H9 (cell line): Measurements from ENCODE around the gene FOLR1. TPM values are rescaled to one million over a fixed set of nuclear protein-coding genes. Genes with fewer than 3 reads are reported as not detected.

ENCODE experiments used
- DNase-seq: peaks from one replicate; pipeline ENCODE4 v3.0.0-alpha.2; 2017
- H2AFZ ChIP-seq: one replicate; pipeline ENCODE4 v1.6.1; 2013; ENCODE audit warnings: mild to moderate bottlenecking, low read length, control low read depth, moderate library complexity
- H2AK5ac ChIP-seq: 2 replicates; pipeline ENCODE4 v1.6.1; 2013; ENCODE audit warnings: low read length, control low read depth, mixed read lengths; ENCODE audit not compliant: insufficient read length
- H2BK120ac ChIP-seq: one replicate; pipeline ENCODE4 v1.6.1; 2013; ENCODE audit warnings: low read depth, mild to moderate bottlenecking, low read length, control low read depth, inconsistent platforms; ENCODE audit not compliant: poor library complexity, severe bottlenecking
- H2BK12ac ChIP-seq: 2 replicates; pipeline ENCODE4 v1.6.1; 2013; ENCODE audit warnings: low read length, control low read depth, mixed read lengths, low read depth; ENCODE audit not compliant: insufficient read length
- H2BK15ac ChIP-seq: 2 replicates; pipeline ENCODE4 v1.6.1; 2013; ENCODE audit warnings: low read depth, low read length, control low read depth
- H2BK20ac ChIP-seq: one replicate; pipeline ENCODE4 v1.6.1; 2013; ENCODE audit warnings: low read depth, mild to moderate bottlenecking, low read length, control low read depth, inconsistent platforms; ENCODE audit not compliant: poor library complexity, severe bottlenecking
- H2BK5ac ChIP-seq: 2 replicates; pipeline ENCODE4 v1.6.1; 2013; ENCODE audit warnings: low read length, control low read depth, mixed read lengths; ENCODE audit not compliant: insufficient read length
- H3K14ac ChIP-seq: 2 replicates; pipeline ENCODE4 v1.6.1; 2013; ENCODE audit warnings: low read length, control low read depth; ENCODE audit not compliant: insufficient read depth
- H3K18ac ChIP-seq: 2 replicates; pipeline ENCODE4 v1.6.1; 2013; ENCODE audit warnings: low read depth, mild to moderate bottlenecking, mixed read lengths, low read length, control low read depth; ENCODE audit not compliant: insufficient read length
- H3K23ac ChIP-seq: 2 replicates; pipeline ENCODE4 v1.6.1; 2013; ENCODE audit warnings: low read length, control low read depth, mixed read lengths, low read depth; ENCODE audit not compliant: insufficient read length
- H3K23me2 ChIP-seq: 2 replicates; pipeline ENCODE4 v1.6.1; 2013; ENCODE audit warnings: low read depth, mild to moderate bottlenecking, mixed read lengths, low read length, control low read depth; ENCODE audit not compliant: insufficient read length, poor library complexity, severe bottlenecking
- H3K27ac ChIP-seq: 2 replicates; pipeline ENCODE4 v1.5.1; 2013; ENCODE audit warnings: low read length, control low read depth, mixed read lengths, low read depth; ENCODE audit not compliant: insufficient read length
- H3K27me3 ChIP-seq: 2 replicates; pipeline ENCODE4 v1.6.1; 2013; ENCODE audit warnings: low read length, control low read depth, inconsistent platforms; ENCODE audit not compliant: insufficient read depth
- H3K4ac ChIP-seq: 2 replicates; pipeline ENCODE4 v1.6.1; 2013; ENCODE audit warnings: low read depth, mild to moderate bottlenecking, control low read depth, inconsistent platforms, low read length, moderate library complexity
- H3K4me1 ChIP-seq: 2 replicates; pipeline ENCODE4 v1.6.1; 2013; ENCODE audit warnings: low read length, control low read depth, inconsistent platforms; ENCODE audit not compliant: insufficient read depth
- H3K4me2 ChIP-seq: 2 replicates; pipeline ENCODE4 v1.6.1; 2013; ENCODE audit warnings: low read length, control low read depth, mixed read lengths; ENCODE audit not compliant: insufficient read length, insufficient read depth
- H3K56ac ChIP-seq: 2 replicates; pipeline ENCODE4 v1.6.1; 2013; ENCODE audit warnings: low read depth, mild to moderate bottlenecking, mixed read lengths, low read length, control low read depth; ENCODE audit not compliant: insufficient read length
- H3K79me1 ChIP-seq: 2 replicates; pipeline ENCODE4 v1.6.1; 2013; ENCODE audit warnings: low read depth, mild to moderate bottlenecking, moderate library complexity, low read length, control low read depth, inconsistent platforms; ENCODE audit not compliant: insufficient read depth, poor library complexity, severe bottlenecking
- H3K79me2 ChIP-seq: 2 replicates; pipeline ENCODE4 v1.6.1; 2013; ENCODE audit warnings: low read length, control low read depth, inconsistent platforms; ENCODE audit not compliant: insufficient read depth
- H3K9ac ChIP-seq: 2 replicates; pipeline ENCODE4 v1.6.1; 2013; ENCODE audit warnings: low read length, control low read depth, mixed read lengths; ENCODE audit not compliant: insufficient read length; ENCODE audit errors: extremely low read depth
- H3K9me3 ChIP-seq: one replicate; pipeline ENCODE4 v1.6.1; 2013; ENCODE audit warnings: low read depth, low read length, inconsistent platforms; ENCODE audit not compliant: control insufficient read depth
- H3T11ph ChIP-seq: one replicate; pipeline ENCODE4 v1.6.1; 2013; ENCODE audit warnings: mild to moderate bottlenecking, low read length, control low read depth, inconsistent platforms
- H4K20me1 ChIP-seq: one replicate; pipeline ENCODE4 v1.6.1; 2013; ENCODE audit not compliant: control insufficient read depth, insufficient read length, insufficient read depth
- H4K5ac ChIP-seq: 2 replicates; pipeline ENCODE4 v1.6.1; 2013; ENCODE audit warnings: low read depth, mild to moderate bottlenecking, mixed read lengths, low read length, control low read depth; ENCODE audit not compliant: insufficient read length
- H4K8ac ChIP-seq: replicated peaks from 2 replicates; pipeline ENCODE4 v1.6.1; 2013; ENCODE audit warnings: low read length, control low read depth, mixed read lengths, low read depth; ENCODE audit not compliant: insufficient read length
- H4K91ac ChIP-seq: 2 replicates; pipeline ENCODE4 v1.6.1; 2013; ENCODE audit warnings: low read depth, mild to moderate bottlenecking, moderate library complexity, mixed read lengths, low read length, control low read depth; ENCODE audit not compliant: insufficient read length
- H3K27ac Mint-ChIP-seq, 3 experiments: 2 replicates in 2 of 3; 3 replicates in 1 of 3; pipeline ENCODE4 v1.8.0; 2020 to 2021; ENCODE audit warnings: mixed read lengths in 3 of 3, mild to moderate bottlenecking in 1 of 3, moderate library complexity in 1 of 3
- H3K27me3 Mint-ChIP-seq: 2 replicates; pipeline ENCODE4 v1.8.0; 2021; ENCODE audit warnings: low read depth, mild to moderate bottlenecking, moderate library complexity, mixed read lengths
- H3K36me3 Mint-ChIP-seq, 3 experiments: 2 replicates in 2 of 3; 3 replicates in 1 of 3; pipeline ENCODE4 v1.8.0; 2020 to 2021; ENCODE audit warnings: low read depth in 3 of 3, mixed read lengths in 3 of 3; ENCODE audit not compliant: insufficient read depth in 1 of 3
- H3K4me1 Mint-ChIP-seq, 2 experiments: 2 replicates each; pipeline ENCODE4 v1.8.0; 2020; ENCODE audit warnings: mixed read lengths in 2 of 2
- H3K4me3 Mint-ChIP-seq, 2 experiments: 2 replicates in 1 of 2; 3 replicates in 1 of 2; pipeline ENCODE4 v1.8.0; 2020 to 2021; ENCODE audit warnings: mild to moderate bottlenecking in 2 of 2, mixed read lengths in 2 of 2, moderate library complexity in 1 of 2
- H3K9me3 Mint-ChIP-seq, 2 experiments: 2 replicates in 1 of 2; 3 replicates in 1 of 2; pipeline ENCODE4 v1.8.0; 2020; ENCODE audit warnings: mild to moderate bottlenecking in 2 of 2, mixed read lengths in 2 of 2, moderate library complexity in 1 of 2
- CTCF ChIP-seq: fragments of 200-600 bp; sonication (generic); conservative IDR thresholded peaks from 3 replicates; pipeline ENCODE4 v1.8.0; 2021; ENCODE audit warnings: antibody characterized with exemption, mild to moderate bottlenecking
- WGBS: extraction: QIAGEN DNeasy Blood & Tissue Kit; methylation state at CpG from one replicate; pipeline ENCODE4 v1.1.7; 2013; ENCODE audit warnings: missing lambda C conversion rate, low lambda C conversion rate, mixed read lengths; ENCODE audit not compliant: insufficient read length; ENCODE audit errors: extremely low coverage; 5-methylcytosine and 5-hydroxymethylcytosine counted together
- total RNA-seq: library from RNA; stranded (reverse); gene quantifications from 2 replicates; pipeline ENCODE4 v1.2.1, GENCODE V29; 2021

FOLR1 gene
- total RNA-seq, 1 experiment from 2014 or later, result 0.92 TPM

DNA sequence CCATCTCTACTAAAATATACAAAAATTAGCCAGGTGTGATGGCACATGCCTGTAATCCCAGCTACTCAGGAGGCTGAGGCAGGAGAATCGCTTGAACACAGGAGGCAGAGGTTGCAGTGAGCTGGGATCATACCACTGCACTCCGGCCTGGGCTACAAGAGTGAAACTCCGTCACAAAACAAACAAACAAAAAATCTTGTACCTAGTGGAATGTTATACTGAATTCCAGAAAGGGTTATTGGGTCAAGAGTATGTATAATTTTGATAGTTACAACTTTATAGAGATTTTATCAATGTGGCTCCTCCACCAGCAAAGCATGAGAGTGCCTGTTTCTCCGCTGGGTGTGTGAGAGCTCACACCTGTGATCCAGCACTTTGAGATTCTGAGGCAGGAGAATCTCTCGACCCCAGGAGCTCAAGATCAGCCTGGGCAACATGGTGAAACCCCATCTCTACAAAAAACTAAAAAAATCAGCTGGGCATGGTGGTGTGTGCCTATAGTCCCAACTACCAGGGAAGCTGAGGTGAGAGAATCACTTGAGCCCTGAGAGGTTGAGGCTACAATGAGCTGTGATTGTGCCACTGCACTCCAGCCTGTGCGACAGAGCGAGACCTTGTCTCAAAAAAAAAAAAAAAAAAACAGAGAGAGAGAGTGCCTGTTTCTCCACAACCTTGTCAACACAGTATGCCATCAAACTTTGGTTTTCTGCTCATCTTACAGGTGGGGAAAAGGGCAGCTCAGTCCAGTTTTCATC is 12.7 kb upstream of the FOLR1 start:
- Histone ChIP-seq H3K4me1 (no peaks in the 10 kb centered on the region), H3K4ac (no peak overlapping the region), H3K4me2 (no peak overlapping the region), H2BK20ac (no peak overlapping the region), H2AK5ac (no peak overlapping the region), H3K79me1 (no peaks in the 10 kb centered on the region), H3K23me2 (no peaks in the 10 kb centered on the region), H3K9ac (no peak overlapping the region), H3T11ph (no peak overlapping the region), H4K20me1 (no peaks in the 10 kb centered on the region), H3K79me2 (no peaks in the 10 kb centered on the region), H3K9me3 (no peaks in the 10 kb centered on the region), H4K5ac (no peak overlapping the region), H3K56ac (no peak overlapping the region), H4K91ac (no peak overlapping the region), H2BK12ac (no peak overlapping the region), H3K14ac (no peak overlapping the region), H2BK120ac (no peak overlapping the region), H3K27me3 (no peaks in the 10 kb centered on the region), H4K8ac (no peak overlapping the region), H2BK5ac (no peak overlapping the region), H2AFZ (no peak overlapping the region), H2BK15ac (no peak overlapping the region), H3K23ac (no peak overlapping the region), H3K27ac (no peak overlapping the region), H3K18ac (no peak overlapping the region)
- WGBS, result no CpG with 5 or more reads among the region's 7 CpGs
- Mint-ChIP-seq H3K27ac (no peak overlapping the region), H3K27me3 (peaks cover 16% of the 10 kb centered on the region), H3K9me3 (no peaks in the 10 kb centered on the region), H3K4me3 (no peak overlapping the region), H3K36me3 (no peaks in the 10 kb centered on the region), H3K4me1 (peaks cover 9 to 11% of the 10 kb centered on the region in 2 experiments)
- TF ChIP-seq CTCF, result no peak
- no peak for DNase-seq
